GM12892 (cell line): ENCODE measurements around the gene AIMP1.

Experiments used
- POLR2A ChIP-seq: IDR thresholded peaks from 2 replicates; pipeline ENCODE4 v1.6.1; 2011; ENCODE audit warnings: low read depth, low read length, control low read depth
- POLR2AphosphoS5 ChIP-seq: IDR thresholded peaks from 2 replicates; pipeline ENCODE4 v1.6.1; 2011; ENCODE audit warnings: low read depth, low read length, control low read depth

DNA sequence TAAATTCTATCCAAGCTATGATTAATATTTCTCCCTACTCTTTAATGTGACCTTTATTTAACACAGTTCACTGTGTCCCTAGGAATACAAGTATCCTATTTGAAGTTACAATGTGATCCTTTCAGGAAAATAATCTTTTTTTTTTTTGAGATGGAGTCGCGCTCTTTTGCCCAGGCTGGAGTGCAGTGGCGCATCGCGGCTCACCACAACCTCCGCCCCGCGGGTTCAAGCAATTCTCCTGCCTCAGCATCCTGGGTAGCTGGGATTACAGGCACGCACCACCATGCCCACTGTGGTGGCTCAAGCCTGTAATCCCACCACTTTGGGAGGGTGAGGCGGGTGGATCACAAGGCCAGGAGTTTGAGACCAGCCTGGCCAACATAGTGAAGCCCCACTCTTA is 22.3 kb upstream of the AIMP1 start:
- TF ChIP-seq POLR2A (no peak), POLR2AphosphoS5 (no peak)
